Smooth muscle cell (in vitro differentiated cells): ENCODE data around the gene TRIO. TPM values are rescaled to one million over a fixed set of nuclear protein-coding genes. Genes with fewer than 3 reads are reported as not detected.

Source experiments
- DNase-seq: peaks from one replicate; lab custom pipeline; 2025; ENCODE audit not compliant: unreplicated experiment; lab: John Stamatoyannopoulos, UW
- H2AFZ ChIP-seq: fragments of 200-600 bp; sonication (generic); 2 replicates; pipeline ENCODE4 v1.6.0; 2016; ENCODE audit warnings: antibody characterized with exemption, low read depth, mild to moderate bottlenecking
- H3F3A ChIP-seq: fragments of 200-600 bp; sonication (generic); 2 replicates; pipeline ENCODE4 v1.6.0; 2017; ENCODE audit warnings: antibody characterized with exemption, low read depth
- H3K27ac ChIP-seq: fragments of 200-600 bp; sonication (generic); 2 replicates; pipeline ENCODE4 v1.5.1; 2016; ENCODE audit warnings: low read depth, mild to moderate bottlenecking
- H3K27me3 ChIP-seq: fragments of 200-600 bp; sonication (generic); 2 replicates; pipeline ENCODE4 v1.6.1; 2016; ENCODE audit warnings: low read depth, mild to moderate bottlenecking
- H3K36me3 ChIP-seq: fragments of 200-600 bp; sonication (generic); 2 replicates; pipeline ENCODE4 v1.5.1; 2016; ENCODE audit warnings: low read depth
- H3K4me1 ChIP-seq: fragments of 200-600 bp; sonication (generic); 2 replicates; pipeline ENCODE4 v1.5.1; 2016; ENCODE audit warnings: low read depth
- H3K4me2 ChIP-seq: fragments of 200-600 bp; sonication (generic); 2 replicates; pipeline ENCODE4 v1.6.0; 2016; ENCODE audit warnings: mild to moderate bottlenecking
- H3K4me3 ChIP-seq: fragments of 200-600 bp; sonication (generic); 2 replicates; pipeline ENCODE4 v1.5.1; 2016; ENCODE audit warnings: mild to moderate bottlenecking
- H3K79me2 ChIP-seq: fragments of 200-600 bp; sonication (generic); 2 replicates; pipeline ENCODE4 v1.6.0; 2016; ENCODE audit warnings: low read depth, mild to moderate bottlenecking
- H3K9ac ChIP-seq: fragments of 200-600 bp; sonication (generic); 2 replicates; pipeline ENCODE4 v1.6.0; 2016; ENCODE audit warnings: low read depth
- H3K9me3 ChIP-seq: fragments of 200-600 bp; sonication (generic); replicated peaks from 2 replicates; pipeline ENCODE4 v1.5.1; 2016; ENCODE audit warnings: low read depth
- H4K20me1 ChIP-seq: fragments of 200-600 bp; sonication (generic); 2 replicates; pipeline ENCODE4 v1.6.0; 2016; ENCODE audit warnings: low read depth
- whole genome bisulfite sequencing: methylation state at CpG from one replicate; pipeline ENCODE4 v1.1.7; 2016; ENCODE audit warnings: low lambda C conversion rate; 5-methylcytosine and 5-hydroxymethylcytosine counted together
- polyA plus RNA-seq: library from polyadenylated mRNA; unstranded; fragments of >200 nt; fragmentation: Nextera tagmentation; extraction: Ambion mirVana; gene quantifications from 2 replicates; pipeline ENCODE4 v1.2.1, GENCODE V29; 2016
- total RNA-seq: library from RNA; depleted of rRNA; stranded (reverse); fragments of >200 nt; gene quantifications from 2 replicates; pipeline ENCODE4 v1.2.3, GENCODE V29; 2014
- TF ChIP-seq, protein P1 (sequence below): fragments of 200-600 bp; sonication (generic); IDR thresholded peaks from 2 replicates; pipeline ENCODE4 v1.5.1; 2017; ENCODE audit warnings: borderline replicate concordance, mild to moderate bottlenecking, antibody characterized with exemption; ENCODE audit not compliant: insufficient read depth, poor library complexity, severe bottlenecking

The TRIO gene
- total and polyA plus RNA-seq, 2 experiments from 2014 or later, result 10.2 to 118 TPM

DNA sequence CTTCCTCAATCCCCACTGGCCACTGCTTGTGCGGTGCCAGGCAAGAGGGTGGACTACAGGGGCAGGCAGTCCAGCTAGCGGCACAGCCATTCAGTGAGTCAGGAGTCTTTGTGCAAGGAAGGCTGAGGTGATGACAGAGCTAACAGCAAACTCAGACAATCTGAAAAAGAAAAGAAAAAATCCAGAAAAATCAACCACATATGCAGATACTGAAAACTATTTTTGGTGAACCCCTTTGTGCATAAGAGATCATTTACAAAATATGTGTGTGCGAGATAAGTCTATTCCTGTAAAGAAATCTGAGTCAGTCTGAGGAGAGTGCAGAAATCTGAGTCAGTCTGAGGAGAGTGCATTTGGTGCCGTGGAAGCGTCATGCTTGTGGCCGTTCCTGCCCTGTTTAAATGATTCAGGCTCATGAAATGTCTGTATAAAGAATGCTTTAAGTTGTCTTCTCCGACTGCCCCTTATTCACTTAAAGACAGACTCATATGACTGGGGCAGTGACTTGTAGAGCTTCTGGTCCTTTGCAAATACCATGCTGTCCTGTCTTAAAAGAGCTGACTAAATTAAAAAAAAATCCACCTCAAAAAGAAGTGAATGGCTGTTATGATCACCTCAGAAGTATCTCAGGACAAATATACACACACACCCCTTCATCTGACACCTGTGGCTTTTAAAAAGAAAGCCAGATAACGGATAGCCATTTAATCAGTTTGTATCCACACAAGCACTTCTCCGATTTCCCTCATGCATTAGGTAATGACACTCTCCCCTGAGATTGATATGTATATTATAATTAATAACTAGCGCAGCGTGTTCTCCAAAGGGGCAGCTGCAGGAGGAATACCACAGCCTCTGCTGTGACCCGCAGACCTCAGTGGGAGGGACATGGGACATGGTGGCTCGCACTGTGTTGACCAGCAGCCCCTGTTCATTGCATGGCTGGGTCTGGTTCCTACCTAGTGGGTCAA lies 47.3 kb downstream of the TRIO start:
- Histone ChIP-seq H3K9ac (peak overlapping the region; percentile 72), H2AFZ (no peak overlapping the region), H4K20me1 (peaks cover 28% of the 10 kb centered on the region), H3K27ac (peak overlapping the region; percentile 96), H3F3A (peaks cover 29% of the 10 kb centered on the region), H3K36me3 (no peaks in the 10 kb centered on the region), H3K79me2 (peaks cover 91% of the 10 kb centered on the region), H3K4me3 (no peak overlapping the region), H3K27me3 (no peaks in the 10 kb centered on the region), H3K4me2 (peak overlapping the region; percentile 80), H3K4me1 (peaks cover 37% of the 10 kb centered on the region), H3K9me3 (no peaks in the 10 kb centered on the region)
- TF ChIP-seq, protein P1, sequence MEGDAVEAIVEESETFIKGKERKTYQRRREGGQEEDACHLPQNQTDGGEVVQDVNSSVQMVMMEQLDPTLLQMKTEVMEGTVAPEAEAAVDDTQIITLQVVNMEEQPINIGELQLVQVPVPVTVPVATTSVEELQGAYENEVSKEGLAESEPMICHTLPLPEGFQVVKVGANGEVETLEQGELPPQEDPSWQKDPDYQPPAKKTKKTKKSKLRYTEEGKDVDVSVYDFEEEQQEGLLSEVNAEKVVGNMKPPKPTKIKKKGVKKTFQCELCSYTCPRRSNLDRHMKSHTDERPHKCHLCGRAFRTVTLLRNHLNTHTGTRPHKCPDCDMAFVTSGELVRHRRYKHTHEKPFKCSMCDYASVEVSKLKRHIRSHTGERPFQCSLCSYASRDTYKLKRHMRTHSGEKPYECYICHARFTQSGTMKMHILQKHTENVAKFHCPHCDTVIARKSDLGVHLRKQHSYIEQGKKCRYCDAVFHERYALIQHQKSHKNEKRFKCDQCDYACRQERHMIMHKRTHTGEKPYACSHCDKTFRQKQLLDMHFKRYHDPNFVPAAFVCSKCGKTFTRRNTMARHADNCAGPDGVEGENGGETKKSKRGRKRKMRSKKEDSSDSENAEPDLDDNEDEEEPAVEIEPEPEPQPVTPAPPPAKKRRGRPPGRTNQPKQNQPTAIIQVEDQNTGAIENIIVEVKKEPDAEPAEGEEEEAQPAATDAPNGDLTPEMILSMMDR, result no peak
- DNase-seq, result no peak
- 37% methylated on average over 13 of the region's 13 CpGs for WGBS

DNA sequence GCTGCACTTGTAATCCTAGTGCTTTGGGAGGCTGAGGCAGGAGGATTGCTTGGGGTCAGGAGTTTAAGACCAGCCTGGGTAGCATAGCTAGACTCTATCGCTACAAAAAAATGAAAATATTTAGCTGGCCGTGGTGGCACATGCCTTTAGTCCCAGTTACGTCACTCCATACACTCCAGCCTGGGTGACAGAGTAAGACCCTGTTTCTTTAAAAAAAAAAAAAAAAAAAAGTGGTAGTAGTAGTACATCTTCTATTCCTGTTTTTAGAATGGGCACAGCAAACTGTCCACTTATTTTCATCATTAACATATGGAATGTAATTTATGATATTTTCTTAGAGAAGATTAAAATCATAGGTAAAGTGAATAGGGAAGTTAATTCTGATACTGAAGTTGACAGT lies 48.2 kb downstream of the TRIO start:
- H3K9me3 ChIP-seq, result no peaks in the 10 kb centered on the region
- 53% methylated on average over 3 of the region's 3 CpGs for WGBS
- H3K79me2 ChIP-seq, result peaks cover 91% of the 10 kb centered on the region
- no peak overlapping the region for H2AFZ ChIP-seq
- DNase-seq, result no peak
- H3K4me3 ChIP-seq, result no peak overlapping the region
- peaks cover 33% of the 10 kb centered on the region for H4K20me1 ChIP-seq
- peak overlapping the region; percentile 80 for H3K4me2 ChIP-seq
- H3K27ac ChIP-seq, result peak overlapping the region; percentile 96
- H3K9ac ChIP-seq, result peak overlapping the region; percentile 36
- H3K36me3 ChIP-seq, result no peaks in the 10 kb centered on the region
- TF ChIP-seq, protein P1, result no peak
- H3F3A ChIP-seq, result peaks cover 23% of the 10 kb centered on the region
- H3K4me1 ChIP-seq, result peaks cover 28% of the 10 kb centered on the region
- no peaks in the 10 kb centered on the region for H3K27me3 ChIP-seq

DNA sequence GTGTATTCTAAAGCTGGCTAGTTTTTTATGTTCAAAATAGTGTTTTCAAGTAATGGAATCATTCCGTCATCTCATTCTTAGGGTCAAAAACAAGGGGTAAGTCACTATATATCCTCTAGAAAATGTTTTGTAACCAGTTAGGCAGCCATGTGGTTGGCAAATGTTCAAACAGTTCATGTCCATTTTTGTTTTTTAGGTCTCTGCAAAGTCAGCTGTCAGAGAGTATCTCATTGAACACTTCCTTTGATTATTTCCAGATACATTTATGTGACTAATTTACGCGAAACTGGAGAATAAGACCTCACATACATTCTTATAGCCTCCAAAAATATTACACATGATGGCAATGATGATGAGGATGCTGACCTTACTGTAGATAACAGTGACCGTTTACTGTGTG lies 50.4 kb downstream of the TRIO start:
- WGBS, result 84% methylated on average over 4 of the region's 4 CpGs
- H3K79me2 ChIP-seq, result peaks cover 91% of the 10 kb centered on the region
- peaks cover 21% of the 10 kb centered on the region for H3K4me1 ChIP-seq
- H3K4me3 ChIP-seq, result no peak overlapping the region
- TF ChIP-seq, protein P1, result no peak
- H4K20me1 ChIP-seq, result peaks cover 50% of the 10 kb centered on the region
- no peaks in the 10 kb centered on the region for H3K9me3 ChIP-seq
- peaks cover 16% of the 10 kb centered on the region for H3F3A ChIP-seq
- H3K27me3 ChIP-seq, result no peaks in the 10 kb centered on the region
- H3K9ac ChIP-seq, result peak overlapping the region; percentile 30
- no peak for DNase-seq
- peak overlapping the region; percentile 96 for H3K27ac ChIP-seq
- no peak overlapping the region for H2AFZ ChIP-seq
- no peaks in the 10 kb centered on the region for H3K36me3 ChIP-seq
- peak overlapping the region; percentile 35 for H3K4me2 ChIP-seq
